Measurements from ENCODE around the gene ACKR3. TPM values are rescaled to one million over a fixed set of nuclear protein-coding genes. Genes with fewer than 3 reads are reported as not detected.

Gene ACKR3
- total RNA-seq, 1 donor from 2014 or later = 55.5 TPM

DNA sequence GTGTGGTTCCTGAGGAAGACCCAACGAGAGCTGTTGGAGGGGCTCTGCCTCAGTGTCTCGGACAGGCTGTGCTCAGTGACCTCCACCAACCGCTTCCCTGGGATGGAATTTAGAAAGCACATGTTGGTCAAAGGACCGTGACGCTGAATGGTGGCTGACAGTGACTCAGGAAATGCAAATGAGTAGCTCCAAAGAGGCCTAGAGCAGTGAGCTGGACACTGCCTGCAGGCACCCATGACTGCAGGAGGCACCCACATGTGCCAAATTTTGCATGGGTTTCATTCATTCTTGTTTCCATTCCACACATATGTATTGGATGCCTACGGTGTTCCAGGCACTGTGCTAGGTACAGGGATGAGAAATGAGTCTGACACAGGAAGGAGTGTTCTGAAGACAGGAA lies 46.4 kb downstream of the ACKR3 start:
- Histone ChIP-seq H3K4me1 (no peaks in the 10 kb centered on the region), H3K9me3 (no peaks in the 10 kb centered on the region), H3K36me3 (no peaks in the 10 kb centered on the region), H3K4me3 (no peak overlapping the region), H3K27ac (no peak overlapping the region), H3K27me3 (no peaks in the 10 kb centered on the region)
- no peak for DNase-seq (ENCODE audit: extremely low spot score in 2 of 2)
- TF ChIP-seq, protein P1, sequence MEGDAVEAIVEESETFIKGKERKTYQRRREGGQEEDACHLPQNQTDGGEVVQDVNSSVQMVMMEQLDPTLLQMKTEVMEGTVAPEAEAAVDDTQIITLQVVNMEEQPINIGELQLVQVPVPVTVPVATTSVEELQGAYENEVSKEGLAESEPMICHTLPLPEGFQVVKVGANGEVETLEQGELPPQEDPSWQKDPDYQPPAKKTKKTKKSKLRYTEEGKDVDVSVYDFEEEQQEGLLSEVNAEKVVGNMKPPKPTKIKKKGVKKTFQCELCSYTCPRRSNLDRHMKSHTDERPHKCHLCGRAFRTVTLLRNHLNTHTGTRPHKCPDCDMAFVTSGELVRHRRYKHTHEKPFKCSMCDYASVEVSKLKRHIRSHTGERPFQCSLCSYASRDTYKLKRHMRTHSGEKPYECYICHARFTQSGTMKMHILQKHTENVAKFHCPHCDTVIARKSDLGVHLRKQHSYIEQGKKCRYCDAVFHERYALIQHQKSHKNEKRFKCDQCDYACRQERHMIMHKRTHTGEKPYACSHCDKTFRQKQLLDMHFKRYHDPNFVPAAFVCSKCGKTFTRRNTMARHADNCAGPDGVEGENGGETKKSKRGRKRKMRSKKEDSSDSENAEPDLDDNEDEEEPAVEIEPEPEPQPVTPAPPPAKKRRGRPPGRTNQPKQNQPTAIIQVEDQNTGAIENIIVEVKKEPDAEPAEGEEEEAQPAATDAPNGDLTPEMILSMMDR (IDR thresholded peaks at IDR 0.05) = no peak
- no peak for TF ChIP-seq POLR2A (IDR thresholded peaks at IDR 0.05)
- no peak for TF ChIP-seq POLR2AphosphoS5 (IDR thresholded peaks at IDR 0.05; ENCODE audit: insufficient read depth in 1 of 2, low read depth in 1 of 2)
- intact Hi-C loops (cut with DNase I) = no loop called here

DNA sequence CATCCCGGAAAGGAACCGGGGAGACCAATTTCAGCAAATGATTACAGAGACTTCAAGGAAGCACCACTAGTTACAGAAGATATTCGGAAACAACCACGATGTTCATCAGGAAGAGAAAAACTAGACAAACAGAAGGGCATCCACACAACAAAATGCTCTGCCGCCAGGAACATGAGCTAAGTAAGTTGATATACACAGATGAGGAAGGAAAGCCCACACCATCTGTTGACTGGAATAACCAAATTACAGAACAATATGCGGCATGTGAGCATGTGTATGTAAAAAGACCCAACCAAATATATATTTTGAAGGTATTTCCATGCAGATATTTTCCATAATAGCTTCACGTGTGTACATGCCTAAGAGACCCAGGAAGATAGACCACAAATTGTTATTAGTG lies 47.0 kb downstream of the ACKR3 start:
- Histone ChIP-seq H3K9me3 (no peaks in the 10 kb centered on the region), H3K27me3 (no peaks in the 10 kb centered on the region), H3K4me1 (no peaks in the 10 kb centered on the region), H3K36me3 (no peaks in the 10 kb centered on the region), H3K27ac (no peak overlapping the region), H3K4me3 (no peak overlapping the region)
- intact Hi-C loops (cut with DNase I) = no loop called here
- no peak for DNase-seq (ENCODE audit: extremely low spot score in 2 of 2)
- TF ChIP-seq POLR2AphosphoS5 (IDR thresholded peaks at IDR 0.05; ENCODE audit: insufficient read depth in 1 of 2, low read depth in 1 of 2) (no peak), POLR2A (IDR thresholded peaks at IDR 0.05) (no peak)
- TF ChIP-seq, protein P1 (IDR thresholded peaks at IDR 0.05) = no peak

DNA sequence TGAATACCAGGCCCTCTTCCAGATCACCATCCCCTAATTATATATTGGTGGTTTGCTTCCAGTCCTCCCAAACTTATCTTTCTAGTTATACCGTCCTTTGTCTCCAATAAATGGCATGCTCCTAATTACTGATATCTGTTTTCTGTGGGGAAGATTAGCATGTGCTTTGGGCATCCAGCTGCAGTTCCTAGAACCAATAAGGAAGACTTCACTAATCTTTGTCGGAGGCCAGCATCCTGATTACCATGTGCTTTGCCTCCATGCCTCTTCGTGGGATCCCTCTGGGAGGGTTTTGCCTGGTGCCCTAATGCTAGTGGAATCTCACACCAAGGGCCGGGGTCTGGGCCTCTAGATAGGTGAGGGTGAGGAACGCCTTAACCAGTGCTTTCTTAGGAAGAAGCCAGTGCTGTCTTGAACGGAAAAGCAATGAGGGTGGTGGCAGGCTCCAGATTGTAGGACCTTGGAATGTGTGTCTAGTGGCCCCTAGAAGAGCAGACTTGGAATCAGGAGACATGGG lies 47.7 kb downstream of the ACKR3 start:
- no peak overlapping the region for H3K4me3 ChIP-seq
- H3K36me3 ChIP-seq = no peaks in the 10 kb centered on the region
- H3K27me3 ChIP-seq = no peaks in the 10 kb centered on the region
- DNase-seq (ENCODE audit: extremely low spot score in 2 of 2) = no peak
- TF ChIP-seq, protein P1 (IDR thresholded peaks at IDR 0.05) = no peak
- no peak for TF ChIP-seq POLR2AphosphoS5 (IDR thresholded peaks at IDR 0.05; ENCODE audit: insufficient read depth in 1 of 2, low read depth in 1 of 2)
- TF ChIP-seq POLR2A (IDR thresholded peaks at IDR 0.05) = no peak
- H3K9me3 ChIP-seq = no peaks in the 10 kb centered on the region
- H3K27ac ChIP-seq = no peak overlapping the region
- intact Hi-C loops (cut with DNase I) = no loop called here
- H3K4me1 ChIP-seq = no peaks in the 10 kb centered on the region

DNA sequence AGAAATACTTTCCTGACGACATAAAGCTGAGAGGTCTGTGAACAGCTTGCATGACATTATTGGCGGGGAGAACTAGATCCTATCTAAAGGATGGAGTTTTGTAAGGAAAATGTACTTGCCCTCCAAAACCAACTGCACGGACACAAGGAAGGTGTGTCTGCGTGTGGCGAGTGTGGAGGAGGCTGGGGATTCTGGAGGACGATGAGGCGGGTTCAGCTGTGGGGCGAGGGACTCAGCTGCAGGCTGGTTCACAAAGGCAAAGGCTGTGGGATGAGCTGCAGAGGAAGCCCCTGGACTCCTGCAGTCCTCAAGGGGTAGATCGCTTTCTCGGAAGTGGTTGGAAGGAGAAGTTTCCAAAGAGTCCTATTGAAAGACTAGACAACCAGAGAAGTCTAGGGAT lies 48.2 kb downstream of the ACKR3 start:
- TF ChIP-seq POLR2AphosphoS5 (IDR thresholded peaks at IDR 0.05; ENCODE audit: insufficient read depth in 1 of 2, low read depth in 1 of 2) = no peak
- intact Hi-C loops (cut with DNase I) = no loop called here
- H3K9me3 ChIP-seq = no peaks in the 10 kb centered on the region
- DNase-seq (ENCODE audit: extremely low spot score in 2 of 2) = no peak
- H3K27me3 ChIP-seq = no peaks in the 10 kb centered on the region
- H3K4me1 ChIP-seq = no peaks in the 10 kb centered on the region
- H3K27ac ChIP-seq = no peak overlapping the region
- H3K4me3 ChIP-seq = no peak overlapping the region
- no peaks in the 10 kb centered on the region for H3K36me3 ChIP-seq

- no peak for DNase-seq (ENCODE audit: extremely low spot score in 2 of 2)
- no peaks in the 10 kb centered on the region for H3K9me3 ChIP-seq
- TF ChIP-seq POLR2A (IDR thresholded peaks at IDR 0.05) (no peak), POLR2AphosphoS5 (IDR thresholded peaks at IDR 0.05; ENCODE audit: insufficient read depth in 1 of 2, low read depth in 1 of 2) (no peak)
- TF ChIP-seq, protein P1 (IDR thresholded peaks at IDR 0.05) = no peak
- no peaks in the 10 kb centered on the region for H3K36me3 ChIP-seq
- intact Hi-C loops (cut with DNase I) = no loop called here
- no peaks in the 10 kb centered on the region for H3K4me1 ChIP-seq
- H3K27me3 ChIP-seq = no peaks in the 10 kb centered on the region
- H3K4me3 ChIP-seq = no peak overlapping the region
- H3K27ac ChIP-seq = no peak overlapping the region
Observed at GRCh38 chr2:236618370-236618769, 48.7 kb downstream of the ACKR3 start.

Measured in vagina (tissue), 2 donors.